ENCODE measurements around the gene ITSN2.
A peak's percentile ranks its signal among the peaks of the same experiment; 100 is the strongest.
"Not testable (repeated sequence)": the region's sequence is repeated elsewhere in the genome, so short reads cannot be mapped to it uniquely, and the experiment has no call there.

The ITSN2 gene

GRCh38 chr2:24360050-24360962 lies at the start of gene ITSN2:
ITSN2 (minus strand) TSS chr2:24360536; CDS start chr2:24328082, 32,454 bp downstream.
- DNase-seq: peak; percentile 43

- no peak for DNase-seq
Measured at GRCh38 chr2:24409171-24409570, 48.8 kb upstream of the ITSN2 start.

GRCh38 chr2:24408704-24409103 lies 48.4 kb upstream of the ITSN2 start:
- not testable (repeated sequence) for DNase-seq

- DNase-seq: no peak
Measured at GRCh38 chr2:24404491-24404921, 44.2 kb upstream of the ITSN2 start.

GRCh38 chr2:24403832-24404212 lies 43.5 kb upstream of the ITSN2 start:
- no peak for DNase-seq

- no peak for DNase-seq
Measured at GRCh38 chr2:24403168-24403831, 43.0 kb upstream of the ITSN2 start.

- DNase-seq: no peak
Measured at GRCh38 chr2:24402242-24403097, 42.1 kb upstream of the ITSN2 start.

- DNase-seq: peak; percentile 23
Measured at GRCh38 chr2:24400207-24400907, 40.0 kb upstream of the ITSN2 start.

GRCh38 chr2:24399434-24400206 lies 39.3 kb upstream of the ITSN2 start:
- DNase-seq: peak; percentile 81

- no peak for DNase-seq
Measured at GRCh38 chr2:24394998-24395397, 34.7 kb upstream of the ITSN2 start.

- DNase-seq: no peak
Measured at GRCh38 chr2:24392542-24393059, 32.3 kb upstream of the ITSN2 start.

GRCh38 chr2:24385366-24385765 lies 25.0 kb upstream of the ITSN2 start:
- DNase-seq: no peak

GRCh38 chr2:24382363-24383073 lies 22.2 kb upstream of the ITSN2 start:
- DNase-seq: peak; percentile 37

GRCh38 chr2:24380820-24381219 lies 20.5 kb upstream of the ITSN2 start:
- DNase-seq: no peak

- peak; percentile 73 for DNase-seq
Measured at GRCh38 chr2:24375349-24376087, 15.2 kb upstream of the ITSN2 start.

- no peak for DNase-seq
Measured at GRCh38 chr2:24374301-24374700, 14.0 kb upstream of the ITSN2 start.

- DNase-seq: no peak
Measured at GRCh38 chr2:24372033-24372432, 11.7 kb upstream of the ITSN2 start.

GRCh38 chr2:24365826-24366225 lies 5.5 kb upstream of the ITSN2 start:
- DNase-seq: no peak

GRCh38 chr2:24365051-24365450 lies 4.7 kb upstream of the ITSN2 start:
- DNase-seq: peak; percentile 71

- DNase-seq: no peak
Measured at GRCh38 chr2:24363301-24363700, 3.0 kb upstream of the ITSN2 start.

Measured in NCI-H2029 (cell line).